Thoracic aorta (tissue), 2 donors: ENCODE results near the gene HUS1B. TPM values are rescaled to one million over a fixed set of nuclear protein-coding genes. Genes with fewer than 3 reads are reported as not detected.

Source experiments
- ATAC-seq: fragments of 150-250 bp; one replicate; pipeline ENCODE4 v1.8.0; 2017; ENCODE audit warnings: low read depth; ENCODE audit not compliant: insufficient number of reproducible peaks, low FRiP score
- DNase-seq: peaks from one replicate; pipeline ENCODE4 v3.0.0-alpha.2; 2020; ENCODE audit warnings: low spot score
- H3K27ac ChIP-seq, 2 donors: fragments of 200-600 bp; sonication (generic); 1 replicate in 1 of 2; 2 replicates in 1 of 2; pipeline ENCODE4 v1.5.1; 2016; ENCODE audit warnings: mild to moderate bottlenecking in 2 of 2, moderate library complexity in 2 of 2
- H3K27me3 ChIP-seq: fragments of 200-600 bp; sonication (generic); replicated peaks from 2 replicates; pipeline ENCODE4 v1.6.0; 2016; ENCODE audit warnings: mild to moderate bottlenecking; ENCODE audit not compliant: insufficient read depth
- H3K36me3 ChIP-seq: fragments of 200-600 bp; sonication (generic); one replicate; pipeline ENCODE4 v1.5.1; 2016
- H3K4me1 ChIP-seq, 2 donors: fragments of 200-600 bp; sonication (generic); 1 replicate in 1 of 2; 2 replicates in 1 of 2; pipeline versions ENCODE4 v1.5.1 to v1.6.0; 2016; ENCODE audit warnings: low read depth in 2 of 2, mild to moderate bottlenecking in 1 of 2; ENCODE audit not compliant: control insufficient read depth in 1 of 2
- H3K4me3 ChIP-seq: fragments of 200-600 bp; sonication (generic); 2 replicates; pipeline ENCODE4 v1.5.1; 2016; ENCODE audit warnings: mild to moderate bottlenecking
- H3K9me3 ChIP-seq: fragments of 200-600 bp; sonication (generic); 2 replicates; pipeline ENCODE4 v1.5.1; 2016
- CTCF ChIP-seq: fragments of 200-600 bp; sonication (generic); IDR thresholded peaks from one replicate; pipeline ENCODE4 v1.5.1; 2019; ENCODE audit warnings: antibody characterized with exemption
- total RNA-seq, 2 donors: library from RNA; depleted of rRNA; stranded (reverse); fragments of >200 nt; gene quantifications; one replicate each; pipeline versions ENCODE4 v1.1.0 to v1.2.3, GENCODE V29; 2016

Gene HUS1B
- total RNA-seq, 2 donors from 2014 or later: 0.71 to 2.6 TPM

GRCh38 chr6:693723-694009 lies 36.8 kb upstream of the HUS1B start:
- H3K4me1 ChIP-seq: peaks cover 11 to 18% of the 10 kb centered on the region in 2 donors
- no peak overlapping the region for H3K27ac ChIP-seq
- no peak for TF ChIP-seq CTCF
- no peaks in the 10 kb centered on the region for H3K27me3 ChIP-seq
- H3K36me3 ChIP-seq: no peaks in the 10 kb centered on the region
- no peak for ATAC-seq
- H3K9me3 ChIP-seq: no peaks in the 10 kb centered on the region
- H3K4me3 ChIP-seq: peak overlapping the region; percentile 78
- DNase-seq: no peak

- no peaks in the 10 kb centered on the region for H3K36me3 ChIP-seq
- H3K27me3 ChIP-seq: no peaks in the 10 kb centered on the region
- ATAC-seq (peak; percentile 81), DNase-seq (peak; percentile 36)
- H3K4me3 ChIP-seq: peak within 1 kb of the TSS; percentile 78
- H3K9me3 ChIP-seq: no peaks in the 10 kb centered on the region
- peaks cover 11 to 18% of the 10 kb centered on the region in 2 donors for H3K4me1 ChIP-seq
- no peak for TF ChIP-seq CTCF
- peak within 1 kb of the TSS in 1 of 2 donors; percentile 22 for H3K27ac ChIP-seq
Measured at GRCh38 chr6:692858-693722, 36.2 kb upstream of the HUS1B start, which contains the start of gene EXOC2. Gene EXOC2 (minus strand): TSS chr6:693139. CDS start chr6:637818, 55,321 bp downstream.

GRCh38 chr6:692356-692851 lies 35.5 kb upstream of the HUS1B start:
- Histone ChIP-seq H3K9me3 (no peaks in the 10 kb centered on the region), H3K36me3 (no peaks in the 10 kb centered on the region), H3K4me3 (peak overlapping the region; percentile 78), H3K4me1 (peaks cover 11 to 18% of the 10 kb centered on the region in 2 donors), H3K27ac (peak overlapping the region in 1 of 2 donors; percentile 22), H3K27me3 (no peaks in the 10 kb centered on the region)
- ATAC-seq: no peak
- DNase-seq: no peak
- no peak for TF ChIP-seq CTCF

GRCh38 chr6:689223-689622 lies 32.3 kb upstream of the HUS1B start:
- ATAC-seq (no peak), DNase-seq (no peak)
- H3K36me3 ChIP-seq: no peaks in the 10 kb centered on the region
- TF ChIP-seq CTCF: no peak
- no peak overlapping the region for H3K4me3 ChIP-seq
- H3K27ac ChIP-seq: no peak overlapping the region
- H3K27me3 ChIP-seq: no peaks in the 10 kb centered on the region
- H3K4me1 ChIP-seq: peaks cover 16 to 22% of the 10 kb centered on the region in 2 donors
- no peaks in the 10 kb centered on the region for H3K9me3 ChIP-seq

GRCh38 chr6:686497-686896 lies 29.6 kb upstream of the HUS1B start:
- Histone ChIP-seq H3K27me3 (no peaks in the 10 kb centered on the region), H3K4me3 (no peak overlapping the region), H3K36me3 (no peaks in the 10 kb centered on the region), H3K27ac (no peak overlapping the region), H3K9me3 (no peaks in the 10 kb centered on the region), H3K4me1 (peaks cover 10 to 15% of the 10 kb centered on the region in 2 donors)
- TF ChIP-seq CTCF: no peak
- no peak for DNase-seq
- ATAC-seq: no peak
